Fibroblast of lung (primary cell): ENCODE results near the gene MOXD1.

Source experiments
- CTCF ChIP-seq, 2 donors: IDR thresholded peaks in 1 of 2; conservative IDR thresholded peaks in 1 of 2; 1 replicate in 1 of 2; 2 replicates in 1 of 2; pipeline ENCODE4 v1.5.1; 2011 to 2012; ENCODE audit warnings: low read length in 2 of 2, control low read depth in 1 of 2, inconsistent platforms in 1 of 2, low read depth in 1 of 2, mild to moderate bottlenecking in 1 of 2
- EZH2 ChIP-seq: IDR thresholded peaks from 2 replicates; pipeline ENCODE4 v1.5.1; 2012; ENCODE audit warnings: low read length, control low read depth, mild to moderate bottlenecking; ENCODE audit errors: missing control alignments

- no peak for TF ChIP-seq CTCF (conservative IDR thresholded peaks at IDR 0.05 in 1 of 2, IDR thresholded peaks at IDR 0.05 in 1 of 2; ENCODE audit: low read depth in 1 of 2, low read length in 2 of 2)
- no peak for TF ChIP-seq EZH2
Observed at GRCh38 chr6:132446141-132446854, 45.0 kb upstream of the MOXD1 start.
